Measurements from ENCODE around the gene KMT2E.

Gene KMT2E

GRCh38 chr7:104983076-104983577 lies 30.9 kb upstream of the KMT2E start:
- H4K12ac ChIP-seq (ENCODE audit: low read depth, low read length) = peak overlapping the region; percentile 93
- no peaks in the 10 kb centered on the region for H3K27me3 ChIP-seq (ENCODE audit: insufficient read depth, low read length)
- no peak for DNase-seq
- no peak overlapping the region for H2BK12ac ChIP-seq (ENCODE audit: low read length)
- H3K79me2 ChIP-seq (ENCODE audit: control insufficient read depth, insufficient read depth, low read length, poor library complexity) = peaks cover 10% of the 10 kb centered on the region
- H3K36me3 ChIP-seq (ENCODE audit: control insufficient read depth in 1 of 2, insufficient read depth in 2 of 2, low read length in 2 of 2) = peaks cover 3 to 7% of the 10 kb centered on the region in 2 experiments
- peaks cover 8 to 13% of the 10 kb centered on the region in 2 experiments for H3K4me1 ChIP-seq (ENCODE audit: control insufficient read depth in 1 of 2, insufficient read depth in 2 of 2, low read length in 2 of 2)
- peak overlapping the region; percentile 88 for H3K27ac ChIP-seq (ENCODE audit: low read depth, low read length)
- H3K4me3 ChIP-seq (ENCODE audit: low read depth, low read length) = peak overlapping the region; percentile 77
- no peak overlapping the region for H2BK5ac ChIP-seq (ENCODE audit: low read depth, low read length, poor library complexity)
- peak overlapping the region; percentile 92 for H3K9ac ChIP-seq (ENCODE audit: low read length)
- H3K23ac ChIP-seq (ENCODE audit: low read length) = no peak overlapping the region
- H3K14ac ChIP-seq (ENCODE audit: low read length) = no peak overlapping the region
- no peak overlapping the region for H2AFZ ChIP-seq (ENCODE audit: insufficient read depth, low read length, poor library complexity)
- no peak overlapping the region for H2AK5ac ChIP-seq (ENCODE audit: low read length)
- peaks cover 8% of the 10 kb centered on the region for H3K79me1 ChIP-seq (ENCODE audit: low read length)
- peak overlapping the region; percentile 96 for H4K8ac ChIP-seq (ENCODE audit: low read depth, low read length)
- WGBS (ENCODE audit: extremely low coverage, insufficient coverage, insufficient read length) = no CpG with 5 or more reads among the region's 13 CpGs
- H2BK120ac ChIP-seq (ENCODE audit: insufficient read depth, low read length, poor library complexity) = no peak overlapping the region
- H3K4ac ChIP-seq (ENCODE audit: low read depth, low read length) = peak overlapping the region; percentile 75
- no peak overlapping the region for H4K91ac ChIP-seq (ENCODE audit: low read depth, low read length)
- peak overlapping the region; percentile 78 for H3K18ac ChIP-seq (ENCODE audit: low read length)
- peak overlapping the region; percentile 57 for H3K4me2 ChIP-seq (ENCODE audit: low read length)
- no peaks in the 10 kb centered on the region for H3K9me3 ChIP-seq (ENCODE audit: insufficient read depth, low read depth, low read length)

GRCh38 chr7:104983578-104984539 lies 30.1 kb upstream of the KMT2E start:
- peak overlapping the region; percentile 88 for H3K27ac ChIP-seq (ENCODE audit: low read depth, low read length)
- WGBS (ENCODE audit: extremely low coverage, insufficient coverage, insufficient read length) = no CpG with 5 or more reads among the region's 62 CpGs
- H3K4ac ChIP-seq (ENCODE audit: low read depth, low read length) = peak overlapping the region; percentile 65
- no peak overlapping the region for H3K23ac ChIP-seq (ENCODE audit: low read length)
- peak overlapping the region; percentile 98 for H3K18ac ChIP-seq (ENCODE audit: low read length)
- peaks cover 3 to 7% of the 10 kb centered on the region in 2 experiments for H3K36me3 ChIP-seq (ENCODE audit: control insufficient read depth in 1 of 2, insufficient read depth in 2 of 2, low read length in 2 of 2)
- DNase-seq = peak; percentile 33 to 64
- H2AFZ ChIP-seq (ENCODE audit: insufficient read depth, low read length, poor library complexity) = peak overlapping the region; percentile 71
- H3K4me3 ChIP-seq (ENCODE audit: low read depth, low read length) = peak overlapping the region; percentile 77
- no peaks in the 10 kb centered on the region for H3K27me3 ChIP-seq (ENCODE audit: insufficient read depth, low read length)
- H2BK120ac ChIP-seq (ENCODE audit: insufficient read depth, low read length, poor library complexity) = peak overlapping the region; percentile 74
- H3K14ac ChIP-seq (ENCODE audit: low read length) = peak overlapping the region; percentile 92
- peak overlapping the region; percentile 96 for H2BK5ac ChIP-seq (ENCODE audit: low read depth, low read length, poor library complexity)
- H3K79me1 ChIP-seq (ENCODE audit: low read length) = peaks cover 8% of the 10 kb centered on the region
- peaks cover 8 to 13% of the 10 kb centered on the region in 2 experiments for H3K4me1 ChIP-seq (ENCODE audit: control insufficient read depth in 1 of 2, insufficient read depth in 2 of 2, low read length in 2 of 2)
- peak overlapping the region; percentile 89 for H4K91ac ChIP-seq (ENCODE audit: low read depth, low read length)
- H4K12ac ChIP-seq (ENCODE audit: low read depth, low read length) = peak overlapping the region; percentile 93
- H3K79me2 ChIP-seq (ENCODE audit: control insufficient read depth, insufficient read depth, low read length, poor library complexity) = peaks cover 10% of the 10 kb centered on the region
- peak overlapping the region; percentile 92 for H3K9ac ChIP-seq (ENCODE audit: low read length)
- no peak overlapping the region for H2BK12ac ChIP-seq (ENCODE audit: low read length)
- H2AK5ac ChIP-seq (ENCODE audit: low read length) = peak overlapping the region; percentile 81
- no peaks in the 10 kb centered on the region for H3K9me3 ChIP-seq (ENCODE audit: insufficient read depth, low read depth, low read length)
- H4K8ac ChIP-seq (ENCODE audit: low read depth, low read length) = peak overlapping the region; percentile 96
- H3K4me2 ChIP-seq (ENCODE audit: low read length) = peak overlapping the region; percentile 57

- H3K36me3 ChIP-seq (ENCODE audit: control insufficient read depth in 1 of 2, insufficient read depth in 2 of 2, low read length in 2 of 2) = peaks cover 3 to 7% of the 10 kb centered on the region in 2 experiments
- peaks cover 10% of the 10 kb centered on the region for H3K79me2 ChIP-seq (ENCODE audit: control insufficient read depth, insufficient read depth, low read length, poor library complexity)
- no peaks in the 10 kb centered on the region for H3K27me3 ChIP-seq (ENCODE audit: insufficient read depth, low read length)
- no peak overlapping the region for H3K23ac ChIP-seq (ENCODE audit: low read length)
- no peak overlapping the region for H3K18ac ChIP-seq (ENCODE audit: low read length)
- no peak overlapping the region for H4K12ac ChIP-seq (ENCODE audit: low read depth, low read length)
- no peak overlapping the region for H4K91ac ChIP-seq (ENCODE audit: low read depth, low read length)
- no peak overlapping the region for H2BK5ac ChIP-seq (ENCODE audit: low read depth, low read length, poor library complexity)
- H3K14ac ChIP-seq (ENCODE audit: low read length) = no peak overlapping the region
- H3K9ac ChIP-seq (ENCODE audit: low read length) = no peak overlapping the region
- H2AFZ ChIP-seq (ENCODE audit: insufficient read depth, low read length, poor library complexity) = no peak overlapping the region
- H3K4me2 ChIP-seq (ENCODE audit: low read length) = peak overlapping the region; percentile 57
- H2BK120ac ChIP-seq (ENCODE audit: insufficient read depth, low read length, poor library complexity) = no peak overlapping the region
- H3K27ac ChIP-seq (ENCODE audit: low read depth, low read length) = no peak overlapping the region
- DNase-seq = no peak
- no peak overlapping the region for H3K4ac ChIP-seq (ENCODE audit: low read depth, low read length)
- H3K4me3 ChIP-seq (ENCODE audit: low read depth, low read length) = no peak overlapping the region
- H3K79me1 ChIP-seq (ENCODE audit: low read length) = peaks cover 8% of the 10 kb centered on the region
- no peak overlapping the region for H2BK12ac ChIP-seq (ENCODE audit: low read length)
- H2AK5ac ChIP-seq (ENCODE audit: low read length) = no peak overlapping the region
- H3K4me1 ChIP-seq (ENCODE audit: control insufficient read depth in 1 of 2, insufficient read depth in 2 of 2, low read length in 2 of 2) = peaks cover 6 to 8% of the 10 kb centered on the region in 2 experiments
- no CpG with 5 or more reads among the region's 7 CpGs for WGBS (ENCODE audit: extremely low coverage, insufficient coverage, insufficient read length)
- no peaks in the 10 kb centered on the region for H3K9me3 ChIP-seq (ENCODE audit: insufficient read depth, low read depth, low read length)
- no peak overlapping the region for H4K8ac ChIP-seq (ENCODE audit: low read depth, low read length)
These were observed 29.3 kb upstream of the KMT2E start for GRCh38 chr7:104984585-104985258.

- H4K91ac ChIP-seq (ENCODE audit: low read depth, low read length) = no peak overlapping the region
- peaks cover 8% of the 10 kb centered on the region for H3K79me1 ChIP-seq (ENCODE audit: low read length)
- no CpG with 5 or more reads among the region's 1 CpG for WGBS (ENCODE audit: extremely low coverage, insufficient coverage, insufficient read length)
- no peak overlapping the region for H4K12ac ChIP-seq (ENCODE audit: low read depth, low read length)
- no peaks in the 10 kb centered on the region for H3K9me3 ChIP-seq (ENCODE audit: insufficient read depth, low read depth, low read length)
- H3K23ac ChIP-seq (ENCODE audit: low read length) = no peak overlapping the region
- H3K9ac ChIP-seq (ENCODE audit: low read length) = no peak overlapping the region
- no peaks in the 10 kb centered on the region for H3K27me3 ChIP-seq (ENCODE audit: insufficient read depth, low read length)
- no peak overlapping the region for H4K8ac ChIP-seq (ENCODE audit: low read depth, low read length)
- H3K4me2 ChIP-seq (ENCODE audit: low read length) = no peak overlapping the region
- H2BK120ac ChIP-seq (ENCODE audit: insufficient read depth, low read length, poor library complexity) = no peak overlapping the region
- no peak overlapping the region for H2BK12ac ChIP-seq (ENCODE audit: low read length)
- H2AFZ ChIP-seq (ENCODE audit: insufficient read depth, low read length, poor library complexity) = no peak overlapping the region
- no peak overlapping the region for H3K18ac ChIP-seq (ENCODE audit: low read length)
- no peak overlapping the region for H2AK5ac ChIP-seq (ENCODE audit: low read length)
- H3K4ac ChIP-seq (ENCODE audit: low read depth, low read length) = no peak overlapping the region
- H3K4me3 ChIP-seq (ENCODE audit: low read depth, low read length) = no peak overlapping the region
- H3K14ac ChIP-seq (ENCODE audit: low read length) = no peak overlapping the region
- peaks cover 6 to 8% of the 10 kb centered on the region in 2 experiments for H3K4me1 ChIP-seq (ENCODE audit: control insufficient read depth in 1 of 2, insufficient read depth in 2 of 2, low read length in 2 of 2)
- peaks cover 10% of the 10 kb centered on the region for H3K79me2 ChIP-seq (ENCODE audit: control insufficient read depth, insufficient read depth, low read length, poor library complexity)
- no peak overlapping the region for H3K27ac ChIP-seq (ENCODE audit: low read depth, low read length)
- H3K36me3 ChIP-seq (ENCODE audit: control insufficient read depth in 1 of 2, insufficient read depth in 2 of 2, low read length in 2 of 2) = peaks cover 3 to 7% of the 10 kb centered on the region in 2 experiments
- no peak for DNase-seq
- H2BK5ac ChIP-seq (ENCODE audit: low read depth, low read length, poor library complexity) = no peak overlapping the region
These were observed 28.8 kb upstream of the KMT2E start for GRCh38 chr7:104985259-104985617.

Data from trophoblast cell (in vitro differentiated cells and primary cell).